ENCODE results near the gene PDGFB. TPM values are rescaled to one million over a fixed set of nuclear protein-coding genes. Genes with fewer than 3 reads are reported as not detected.

The PDGFB gene
- total RNA-seq, 2 experiments from 2014 or later, result 3.8 to 3.9 TPM

- no peaks in the 10 kb centered on the region for H3K27me3 Mint-ChIP-seq (ENCODE audit: low read depth)
- CTCF ChIA-PET, result interaction anchor here (1.1 kb wide), 1 partner anchor 113 kb away, joined by 3 read pairs; no protein-coding TSS in a partner anchor
- H3K27ac Mint-ChIP-seq, result no peak overlapping the region
- no peak overlapping the region for H3K4me3 Mint-ChIP-seq
- no peak for DNase-seq
- H3K36me3 Mint-ChIP-seq (ENCODE audit: low read depth), result no peaks in the 10 kb centered on the region
- H3K9me3 Mint-ChIP-seq, result peaks cover 7% of the 10 kb centered on the region
- H3K4me1 Mint-ChIP-seq (ENCODE audit: low read depth), result peaks cover 4% of the 10 kb centered on the region
- intact Hi-C loops (cut with micrococcal nuclease), result no loop called here
Observed at GRCh38 chr22:39284142-39284980, 39.6 kb upstream of the PDGFB start.

GRCh38 chr22:39283322-39284141 lies 38.8 kb upstream of the PDGFB start:
- H3K9me3 Mint-ChIP-seq, result peaks cover 7% of the 10 kb centered on the region
- H3K27me3 Mint-ChIP-seq (ENCODE audit: low read depth), result no peaks in the 10 kb centered on the region
- H3K4me1 Mint-ChIP-seq (ENCODE audit: low read depth), result peaks cover 4% of the 10 kb centered on the region
- no peaks in the 10 kb centered on the region for H3K36me3 Mint-ChIP-seq (ENCODE audit: low read depth)
- DNase-seq, result no peak
- intact Hi-C loops (cut with micrococcal nuclease), result no loop called here
- H3K27ac Mint-ChIP-seq, result no peak overlapping the region
- CTCF ChIA-PET, result interaction anchor here (1.1 kb wide), 1 partner anchor 112 kb away, joined by 3 read pairs; no protein-coding TSS in a partner anchor
- H3K4me3 Mint-ChIP-seq, result no peak overlapping the region

- H3K4me1 Mint-ChIP-seq (ENCODE audit: low read depth), result peaks cover 4% of the 10 kb centered on the region
- intact Hi-C loops (cut with micrococcal nuclease), result no loop called here
- H3K4me3 Mint-ChIP-seq, result no peak overlapping the region
- peaks cover 7% of the 10 kb centered on the region for H3K9me3 Mint-ChIP-seq
- H3K27me3 Mint-ChIP-seq (ENCODE audit: low read depth), result no peaks in the 10 kb centered on the region
- no peak overlapping the region for H3K27ac Mint-ChIP-seq
- no peaks in the 10 kb centered on the region for H3K36me3 Mint-ChIP-seq (ENCODE audit: low read depth)
- no peak for DNase-seq
- CTCF ChIA-PET, result no interaction called here
Observed at GRCh38 chr22:39282645-39283321, 38.0 kb upstream of the PDGFB start.

GRCh38 chr22:39281126-39281525 lies 36.3 kb upstream of the PDGFB start:
- Mint-ChIP-seq H3K36me3 (ENCODE audit: low read depth) (no peaks in the 10 kb centered on the region), H3K4me1 (ENCODE audit: low read depth) (no peaks in the 10 kb centered on the region), H3K9me3 (peaks cover 7% of the 10 kb centered on the region), H3K27ac (no peak overlapping the region), H3K27me3 (ENCODE audit: low read depth) (peaks cover 4% of the 10 kb centered on the region), H3K4me3 (no peak overlapping the region)
- intact Hi-C loops (cut with micrococcal nuclease), result no loop called here
- CTCF ChIA-PET, result no interaction called here
- DNase-seq, result no peak

GRCh38 chr22:39280250-39280649 lies 35.5 kb upstream of the PDGFB start:
- Mint-ChIP-seq H3K27ac (no peak overlapping the region), H3K4me3 (no peak overlapping the region), H3K9me3 (peaks cover 7% of the 10 kb centered on the region), H3K4me1 (ENCODE audit: low read depth) (no peaks in the 10 kb centered on the region), H3K36me3 (ENCODE audit: low read depth) (no peaks in the 10 kb centered on the region), H3K27me3 (ENCODE audit: low read depth) (peaks cover 4% of the 10 kb centered on the region)
- CTCF ChIA-PET, result interaction anchor here (1.1 kb wide), 1 partner anchor 26 kb away, joined by 3 read pairs; no protein-coding TSS in a partner anchor
- intact Hi-C loops (cut with micrococcal nuclease), result no loop called here
- no peak for DNase-seq

GRCh38 chr22:39279170-39279850 lies 34.5 kb upstream of the PDGFB start:
- Mint-ChIP-seq H3K9me3 (no peaks in the 10 kb centered on the region), H3K4me3 (no peak overlapping the region), H3K27me3 (ENCODE audit: low read depth) (peaks cover 4% of the 10 kb centered on the region), H3K36me3 (ENCODE audit: low read depth) (no peaks in the 10 kb centered on the region), H3K27ac (no peak overlapping the region), H3K4me1 (ENCODE audit: low read depth) (no peaks in the 10 kb centered on the region)
- CTCF ChIA-PET, result interaction anchor here (0.6 to 1.1 kb wide), 3 partner anchors 26 to 32 kb away, joined by 3 to 4 read pairs (median 3); no protein-coding TSS in a partner anchor
- DNase-seq, result no peak
- intact Hi-C loops (cut with micrococcal nuclease), result no loop called here

GRCh38 chr22:39278040-39278439 lies 33.3 kb upstream of the PDGFB start:
- H3K36me3 Mint-ChIP-seq (ENCODE audit: low read depth), result no peaks in the 10 kb centered on the region
- H3K4me1 Mint-ChIP-seq (ENCODE audit: low read depth), result no peaks in the 10 kb centered on the region
- peaks cover 4% of the 10 kb centered on the region for H3K27me3 Mint-ChIP-seq (ENCODE audit: low read depth)
- H3K4me3 Mint-ChIP-seq, result no peak overlapping the region
- no peak overlapping the region for H3K27ac Mint-ChIP-seq
- no peak for DNase-seq
- intact Hi-C loops (cut with micrococcal nuclease), result no loop called here
- CTCF ChIA-PET, result no interaction called here
- H3K9me3 Mint-ChIP-seq, result no peaks in the 10 kb centered on the region

- H3K27ac Mint-ChIP-seq, result no peak overlapping the region
- CTCF ChIA-PET, result no interaction called here
- DNase-seq, result no peak
- intact Hi-C loops (cut with micrococcal nuclease), result no loop called here
- no peaks in the 10 kb centered on the region for H3K36me3 Mint-ChIP-seq (ENCODE audit: low read depth)
- H3K4me3 Mint-ChIP-seq, result no peak overlapping the region
- H3K27me3 Mint-ChIP-seq (ENCODE audit: low read depth), result peaks cover 4% of the 10 kb centered on the region
- no peaks in the 10 kb centered on the region for H3K4me1 Mint-ChIP-seq (ENCODE audit: low read depth)
- H3K9me3 Mint-ChIP-seq, result no peaks in the 10 kb centered on the region
Observed at GRCh38 chr22:39277142-39277607, 32.4 kb upstream of the PDGFB start.

GRCh38 chr22:39276440-39277141 lies 31.8 kb upstream of the PDGFB start:
- CTCF ChIA-PET, result no interaction called here
- Mint-ChIP-seq H3K4me1 (ENCODE audit: low read depth) (no peaks in the 10 kb centered on the region), H3K27me3 (ENCODE audit: low read depth) (peaks cover 4% of the 10 kb centered on the region)

GRCh38 chr22:39275814-39276439 lies 31.1 kb upstream of the PDGFB start:
- Mint-ChIP-seq H3K27me3 (ENCODE audit: low read depth) (peaks cover 4% of the 10 kb centered on the region), H3K9me3 (no peaks in the 10 kb centered on the region), H3K4me3 (no peak overlapping the region), H3K27ac (no peak overlapping the region), H3K4me1 (ENCODE audit: low read depth) (no peaks in the 10 kb centered on the region), H3K36me3 (ENCODE audit: low read depth) (no peaks in the 10 kb centered on the region)
- DNase-seq, result no peak
- CTCF ChIA-PET, result no interaction called here
- intact Hi-C loops (cut with micrococcal nuclease), result no loop called here

More at GRCh38 chr22:39276440-39277141, 31.8 kb upstream of the PDGFB start:
- no peak for DNase-seq
- H3K27ac Mint-ChIP-seq, result no peak overlapping the region
- intact Hi-C loops (cut with micrococcal nuclease), result no loop called here
- no peak overlapping the region for H3K4me3 Mint-ChIP-seq
- no peaks in the 10 kb centered on the region for H3K36me3 Mint-ChIP-seq (ENCODE audit: low read depth)
- no peaks in the 10 kb centered on the region for H3K9me3 Mint-ChIP-seq
